Dermis microvascular lymphatic vessel endothelial cell (primary cell): ENCODE measurements around the gene PGLYRP4. TPM values are rescaled to one million over a fixed set of nuclear protein-coding genes. Genes with fewer than 3 reads are reported as not detected.
"Not testable (repeated sequence)": the region's sequence is repeated elsewhere in the genome, so short reads cannot be mapped to it uniquely, and the experiment has no call there.

Source experiments
- DNase-seq, 2 donors: peaks; one replicate each; pipeline versions ENCODE4 v3.0.0 to v3.0.0-alpha.2; 2010; ENCODE audit warnings: low read depth in 2 of 2
- total RNA-seq: library from RNA; depleted of rRNA; stranded (reverse); fragments of >200 nt; gene quantifications from 2 replicates; pipeline ENCODE4 v1.2.1, GENCODE V29; 2014

The PGLYRP4 gene
- total RNA-seq, 1 donor from 2014 or later: not detected

- DNase-seq: no peak
Observed at GRCh38 chr1:153357076-153357852, 8.6 kb upstream of the PGLYRP4 start.

GRCh38 chr1:153356392-153357075 lies 7.9 kb upstream of the PGLYRP4 start:
- DNase-seq: no peak

- DNase-seq: peak; percentile 40 to 51
Observed at GRCh38 chr1:153355445-153356071, 6.9 kb upstream of the PGLYRP4 start.

- no peak for DNase-seq
Observed at GRCh38 chr1:153354515-153355193, 6.0 kb upstream of the PGLYRP4 start.

GRCh38 chr1:153353226-153353947 lies 4.7 kb upstream of the PGLYRP4 start:
- DNase-seq: peak in 1 of 2 donors; percentile 3

- peak; percentile 40 to 72 for DNase-seq
Observed at GRCh38 chr1:153352523-153352922, 3.9 kb upstream of the PGLYRP4 start.

GRCh38 chr1:153350321-153350957 lies 1.8 kb upstream of the PGLYRP4 start:
- no peak for DNase-seq

GRCh38 chr1:153349363-153350320 lies 1.0 kb upstream of the PGLYRP4 start:
- DNase-seq: no peak

- DNase-seq: no peak
Observed at GRCh38 chr1:153347856-153348255, 785 bp downstream of the PGLYRP4 start.

- DNase-seq: not testable (repeated sequence)
Observed at GRCh38 chr1:153347049-153347448, 1.6 kb downstream of the PGLYRP4 start.

- DNase-seq: no peak
Observed at GRCh38 chr1:153346077-153346723, 2.4 kb downstream of the PGLYRP4 start.

- DNase-seq: no peak
Observed at GRCh38 chr1:153345187-153346076, 3.2 kb downstream of the PGLYRP4 start.

GRCh38 chr1:153344718-153345025 lies 4.0 kb downstream of the PGLYRP4 start:
- DNase-seq: no peak

GRCh38 chr1:153343811-153344717 lies 4.6 kb downstream of the PGLYRP4 start:
- DNase-seq: no peak

GRCh38 chr1:153343040-153343681 lies 5.5 kb downstream of the PGLYRP4 start:
- no peak for DNase-seq

- DNase-seq: no peak
Observed at GRCh38 chr1:153342178-153342577, 6.5 kb downstream of the PGLYRP4 start.
